HepG2 (cell line): ENCODE data around the gene CMTM4. TPM values are rescaled to one million over a fixed set of nuclear protein-coding genes. Genes with fewer than 3 reads are reported as not detected.

Experiments used
- SRSF9 ChIP-seq: fragments of 200-400 bp; formaldehyde crosslinking; IDR thresholded peaks from 2 replicates; pipeline ENCODE4 v1.6.1; 2018; ENCODE audit warnings: borderline replicate concordance, mild to moderate bottlenecking, low read depth, low read length; ENCODE audit not compliant: insufficient read depth, poor library complexity, severe bottlenecking
- ZNF496 ChIP-seq: sonication (generic); formaldehyde crosslinking; IDR thresholded peaks from 2 replicates; pipeline ENCODE4 v1.8.1; 2023; ENCODE audit warnings: mild to moderate bottlenecking, moderate library complexity, missing genetic modification reagents; ENCODE audit not compliant: insufficient replicate concordance
- ZNF609 ChIP-seq: sonication (generic); formaldehyde crosslinking; IDR thresholded peaks from 2 replicates; pipeline ENCODE4 v1.4.0; 2020; ENCODE audit warnings: mild to moderate bottlenecking, missing genetic modification reagents, borderline replicate concordance
- ZNF660 ChIP-seq: sonication (generic); formaldehyde crosslinking; IDR thresholded peaks from 2 replicates; pipeline ENCODE4 v1.5.1; 2020; ENCODE audit warnings: mild to moderate bottlenecking, low read depth, missing genetic modification reagents, borderline replicate concordance
- ZNF674 ChIP-seq: sonication (generic); formaldehyde crosslinking; IDR thresholded peaks from 2 replicates; pipeline ENCODE4 v1.5.0; 2020; ENCODE audit warnings: low read depth, mild to moderate bottlenecking, missing genetic modification reagents
- polyA plus RNA-seq, 8 experiments: library from polyadenylated mRNA; depleted of rRNA in 3 of 8; stranded (reverse) in 7 of 8; unstranded in 1 of 8; fragments of >200 nt; fragmentation: Illumina TruSeq in 4 of 8; extraction: Trizol in 4 of 8; gene quantifications; 2 replicates each; pipeline versions ENCODE4 v1.2.1 to v1.2.3, GENCODE V29; 2011 to 2016; ENCODE audit warnings: low read depth in 4 of 8, missing spikeins in 1 of 8, mixed read lengths in 1 of 8; ENCODE audit not compliant: insufficient read depth in 1 of 8
- total RNA-seq, 5 experiments: library from RNA; depleted of rRNA; stranded (reverse); fragments of >200 nt; fragmentation: Illumina TruSeq; extraction: Trizol; gene quantifications; 2 replicates each; pipeline ENCODE4 v1.2.3, GENCODE V29; 2016; ENCODE audit warnings: low read depth in 1 of 5
- TF ChIP-seq, protein P1 (sequence below): sonication (generic); formaldehyde crosslinking; IDR thresholded peaks from 2 replicates; pipeline ENCODE4 v1.5.1; 2020; ENCODE audit warnings: mild to moderate bottlenecking, moderate library complexity, missing genetic modification reagents

Gene CMTM4
- total and polyA plus RNA-seq, 2 of the 13 experiments (the other 11 are each of a cell fraction or from before 2014, with no cell fraction given): 32.0 to 36.3 TPM

DNA sequence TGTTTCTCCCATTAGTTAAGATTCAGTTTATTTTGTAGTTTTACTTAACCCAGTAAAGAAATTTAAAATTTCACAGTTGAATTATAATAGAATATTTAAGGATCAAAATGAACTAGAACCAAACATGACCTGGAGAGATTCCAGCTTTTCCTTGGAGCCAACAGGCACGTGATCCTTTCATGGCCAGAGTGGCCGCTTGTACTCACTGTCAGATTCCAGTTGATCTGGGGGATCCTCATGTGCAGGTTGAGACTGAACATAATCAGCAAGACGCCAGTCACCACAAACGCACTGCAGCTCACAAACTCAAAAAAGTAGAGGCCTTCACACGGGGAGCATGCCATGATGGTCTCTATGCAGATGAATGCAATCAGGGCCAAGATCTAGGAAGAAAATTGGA, 60.3 kb downstream of the CMTM4 start (continued):
- TF ChIP-seq ZNF609 (CRISPR knock-in tag): no peak
- no peak for TF ChIP-seq ZNF496 (CRISPR knock-in tag)
- no peak for TF ChIP-seq SRSF9
- no peak for TF ChIP-seq ZNF660 (CRISPR knock-in tag)
- TF ChIP-seq ZNF674: no peak
- TF ChIP-seq, protein P1, sequence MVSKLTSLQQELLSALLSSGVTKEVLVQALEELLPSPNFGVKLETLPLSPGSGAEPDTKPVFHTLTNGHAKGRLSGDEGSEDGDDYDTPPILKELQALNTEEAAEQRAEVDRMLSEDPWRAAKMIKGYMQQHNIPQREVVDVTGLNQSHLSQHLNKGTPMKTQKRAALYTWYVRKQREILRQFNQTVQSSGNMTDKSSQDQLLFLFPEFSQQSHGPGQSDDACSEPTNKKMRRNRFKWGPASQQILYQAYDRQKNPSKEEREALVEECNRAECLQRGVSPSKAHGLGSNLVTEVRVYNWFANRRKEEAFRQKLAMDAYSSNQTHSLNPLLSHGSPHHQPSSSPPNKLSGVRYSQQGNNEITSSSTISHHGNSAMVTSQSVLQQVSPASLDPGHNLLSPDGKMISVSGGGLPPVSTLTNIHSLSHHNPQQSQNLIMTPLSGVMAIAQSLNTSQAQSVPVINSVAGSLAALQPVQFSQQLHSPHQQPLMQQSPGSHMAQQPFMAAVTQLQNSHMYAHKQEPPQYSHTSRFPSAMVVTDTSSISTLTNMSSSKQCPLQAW (CRISPR knock-in tag): no peak
- TF ChIP-seq, all 625 proteins: peak for 0
